ENCODE measurements around the gene CSNK1D.

CSNK1D gene

GRCh38 chr17:82287013-82287867, 13.7 kb upstream of the CSNK1D start:
- no peak overlapping the region for H3K4me3 ChIP-seq (ENCODE audit: low read length)
- DNase-seq (ENCODE audit: low read depth), result no peak
- no peak for TF ChIP-seq CTCF (conservative IDR thresholded peaks at IDR 0.05; ENCODE audit: low read length)

- no peak overlapping the region for H3K4me3 ChIP-seq (ENCODE audit: low read length)
- no peak for DNase-seq (ENCODE audit: low read depth)
- TF ChIP-seq CTCF (conservative IDR thresholded peaks at IDR 0.05; ENCODE audit: low read length), result no peak
These were observed 11.6 kb upstream of the CSNK1D start for GRCh38 chr17:82285141-82285540.

- H3K4me3 ChIP-seq (ENCODE audit: low read length), result no peak overlapping the region
- DNase-seq (ENCODE audit: low read depth), result peak; percentile 52
- TF ChIP-seq CTCF (conservative IDR thresholded peaks at IDR 0.05; ENCODE audit: low read length), result no peak
These were observed 9.8 kb upstream of the CSNK1D start for GRCh38 chr17:82283208-82283749.

GRCh38 chr17:82282239-82283207, 9.0 kb upstream of the CSNK1D start:
- no peak for DNase-seq (ENCODE audit: low read depth)
- no peak for TF ChIP-seq CTCF (conservative IDR thresholded peaks at IDR 0.05; ENCODE audit: low read length)
- no peak overlapping the region for H3K4me3 ChIP-seq (ENCODE audit: low read length)

GRCh38 chr17:82281502-82282238, 8.2 kb upstream of the CSNK1D start:
- DNase-seq (ENCODE audit: low read depth), result no peak
- no peak for TF ChIP-seq CTCF (conservative IDR thresholded peaks at IDR 0.05; ENCODE audit: low read length)

GRCh38 chr17:82281076-82281475, 7.6 kb upstream of the CSNK1D start:
- no peak overlapping the region for H3K4me3 ChIP-seq (ENCODE audit: low read length)
- TF ChIP-seq CTCF (conservative IDR thresholded peaks at IDR 0.05; ENCODE audit: low read length), result no peak
- no peak for DNase-seq (ENCODE audit: low read depth)

More at GRCh38 chr17:82281502-82282238, 8.2 kb upstream of the CSNK1D start:
- H3K4me3 ChIP-seq (ENCODE audit: low read length), result no peak overlapping the region

Data from AG10803 (cell line).